HG02870 (cell line): ENCODE results near the gene HFM1.

Source experiments
- ATAC-seq: cut with Tn5 transposase; IDR thresholded peaks from one replicate; pipeline ENCODE4 v1.9.1; 2021; ENCODE audit warnings: mild to moderate bottlenecking, moderate library complexity; ENCODE audit not compliant: unreplicated experiment

Gene HFM1

DNA sequence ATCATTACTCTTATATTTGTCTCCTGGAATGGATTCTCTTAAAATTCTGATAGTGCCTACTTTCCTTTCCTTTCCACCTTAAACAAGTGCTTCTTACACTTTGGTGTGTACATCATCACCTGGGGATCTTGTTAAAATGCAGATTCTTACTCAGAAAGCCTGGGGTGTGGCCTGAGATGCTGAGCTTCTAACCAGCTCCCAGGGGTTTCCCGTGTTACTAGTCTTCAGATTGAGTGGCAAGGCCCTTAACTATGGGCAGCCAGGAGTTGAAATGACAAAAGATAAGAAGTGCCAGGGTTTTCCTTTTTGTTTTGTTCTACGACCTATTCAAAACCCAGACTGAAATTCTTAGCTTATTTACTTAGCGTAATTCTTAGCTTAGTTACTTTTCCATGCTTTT, 159.2 kb downstream of the HFM1 start:
- no peak for ATAC-seq

DNA sequence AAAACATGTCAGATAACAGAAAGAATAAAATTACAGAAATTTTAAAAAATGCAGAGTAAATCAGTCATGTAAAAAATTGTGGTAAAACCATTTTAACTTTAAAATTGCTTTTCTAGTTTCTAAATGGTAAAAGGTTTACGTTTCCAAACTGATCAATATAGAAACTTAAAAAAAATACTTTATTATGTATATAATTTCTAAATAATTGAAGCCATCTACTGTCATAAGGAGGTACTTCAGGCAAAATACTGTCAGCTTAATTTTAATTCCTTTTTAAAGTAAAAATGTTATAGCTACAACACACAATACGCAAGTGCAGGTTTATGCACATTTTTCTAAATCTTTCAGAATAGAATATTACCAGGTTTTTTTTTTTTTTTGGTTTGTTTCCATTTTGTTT, 159.9 kb downstream of the HFM1 start:
- ATAC-seq = no peak

GRCh38 chr1:91243171-91243570, 161.5 kb downstream of the HFM1 start:
- ATAC-seq = no peak

- ATAC-seq = no peak
Observed at GRCh38 chr1:91234181-91234580, 170.5 kb downstream of the HFM1 start.

DNA sequence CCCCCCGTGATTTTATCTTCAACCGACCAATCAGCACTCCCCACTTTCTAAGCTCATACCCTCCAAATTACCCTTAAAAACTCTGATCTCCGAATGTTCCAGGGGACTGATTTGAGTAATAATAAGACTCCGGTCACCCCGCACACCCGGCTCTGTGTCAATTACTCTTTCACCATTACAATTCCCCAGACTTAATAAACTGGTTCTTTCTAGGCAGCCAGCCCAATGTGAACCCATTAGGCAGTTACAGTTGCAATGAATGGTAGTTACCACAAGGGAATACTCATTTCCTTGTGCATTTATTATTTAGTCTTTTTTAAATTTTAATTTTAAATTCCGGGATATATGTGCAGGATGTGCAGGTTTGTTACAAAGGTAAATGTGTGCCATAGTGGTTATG, 177.9 kb downstream of the HFM1 start:
- no peak for ATAC-seq

GRCh38 chr1:91224878-91225277, 179.8 kb downstream of the HFM1 start:
- ATAC-seq = no peak

DNA sequence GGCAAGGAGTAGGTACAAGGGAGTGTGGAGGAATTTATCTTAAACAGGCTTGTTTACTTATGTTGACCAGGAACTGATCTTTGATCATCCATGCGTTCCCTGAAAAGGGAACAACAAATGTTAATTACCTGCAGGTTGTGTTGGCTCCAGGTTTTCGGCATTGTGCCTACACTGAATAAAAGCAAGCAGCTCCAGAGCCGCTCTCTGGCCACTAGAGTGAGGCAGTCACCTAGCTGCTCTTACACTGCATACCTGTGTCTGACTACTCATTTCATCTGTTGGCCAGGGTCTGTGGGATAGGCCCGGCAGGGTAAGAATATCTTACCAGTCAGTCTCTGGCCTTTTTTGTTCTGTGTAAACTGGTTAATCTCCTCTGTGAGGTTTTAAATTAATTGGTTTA, 183.6 kb downstream of the HFM1 start:
- ATAC-seq = no peak

- no peak for ATAC-seq
Observed at GRCh38 chr1:91217911-91218310, 186.7 kb downstream of the HFM1 start.
